Loucy (cell line): Measurements from ENCODE around the gene POU5F1.

ENCODE experiments used
- EZH2phosphoT487 ChIP-seq: fragments of 200-600 bp; IDR thresholded peaks from 2 replicates; pipeline ENCODE4 v1.6.1; 2018; ENCODE audit warnings: antibody characterized with exemption, mild to moderate bottlenecking, moderate library complexity, borderline replicate concordance
- TF ChIP-seq, protein P1 (sequence below): fragments of 200-600 bp; sonication (generic); conservative IDR thresholded peaks from 2 replicates; pipeline ENCODE4 v1.5.1; 2014; ENCODE audit warnings: mild to moderate bottlenecking, antibody characterized with exemption, low read length

GRCh38 chr6:31170600-31170881 is at the start of gene POU5F1:
- TF ChIP-seq, protein P1, sequence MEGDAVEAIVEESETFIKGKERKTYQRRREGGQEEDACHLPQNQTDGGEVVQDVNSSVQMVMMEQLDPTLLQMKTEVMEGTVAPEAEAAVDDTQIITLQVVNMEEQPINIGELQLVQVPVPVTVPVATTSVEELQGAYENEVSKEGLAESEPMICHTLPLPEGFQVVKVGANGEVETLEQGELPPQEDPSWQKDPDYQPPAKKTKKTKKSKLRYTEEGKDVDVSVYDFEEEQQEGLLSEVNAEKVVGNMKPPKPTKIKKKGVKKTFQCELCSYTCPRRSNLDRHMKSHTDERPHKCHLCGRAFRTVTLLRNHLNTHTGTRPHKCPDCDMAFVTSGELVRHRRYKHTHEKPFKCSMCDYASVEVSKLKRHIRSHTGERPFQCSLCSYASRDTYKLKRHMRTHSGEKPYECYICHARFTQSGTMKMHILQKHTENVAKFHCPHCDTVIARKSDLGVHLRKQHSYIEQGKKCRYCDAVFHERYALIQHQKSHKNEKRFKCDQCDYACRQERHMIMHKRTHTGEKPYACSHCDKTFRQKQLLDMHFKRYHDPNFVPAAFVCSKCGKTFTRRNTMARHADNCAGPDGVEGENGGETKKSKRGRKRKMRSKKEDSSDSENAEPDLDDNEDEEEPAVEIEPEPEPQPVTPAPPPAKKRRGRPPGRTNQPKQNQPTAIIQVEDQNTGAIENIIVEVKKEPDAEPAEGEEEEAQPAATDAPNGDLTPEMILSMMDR, result no peak
- TF ChIP-seq EZH2phosphoT487, result no peak
